IPS DF 4.7 (cell line): ENCODE results near the gene SH2D2A.

Source experiments
- DNase-seq: peaks from one replicate; pipeline ENCODE4 v3.0.0-alpha.2; 2013; ENCODE audit warnings: low spot score; ENCODE audit errors: extremely low read depth

The SH2D2A gene

DNA sequence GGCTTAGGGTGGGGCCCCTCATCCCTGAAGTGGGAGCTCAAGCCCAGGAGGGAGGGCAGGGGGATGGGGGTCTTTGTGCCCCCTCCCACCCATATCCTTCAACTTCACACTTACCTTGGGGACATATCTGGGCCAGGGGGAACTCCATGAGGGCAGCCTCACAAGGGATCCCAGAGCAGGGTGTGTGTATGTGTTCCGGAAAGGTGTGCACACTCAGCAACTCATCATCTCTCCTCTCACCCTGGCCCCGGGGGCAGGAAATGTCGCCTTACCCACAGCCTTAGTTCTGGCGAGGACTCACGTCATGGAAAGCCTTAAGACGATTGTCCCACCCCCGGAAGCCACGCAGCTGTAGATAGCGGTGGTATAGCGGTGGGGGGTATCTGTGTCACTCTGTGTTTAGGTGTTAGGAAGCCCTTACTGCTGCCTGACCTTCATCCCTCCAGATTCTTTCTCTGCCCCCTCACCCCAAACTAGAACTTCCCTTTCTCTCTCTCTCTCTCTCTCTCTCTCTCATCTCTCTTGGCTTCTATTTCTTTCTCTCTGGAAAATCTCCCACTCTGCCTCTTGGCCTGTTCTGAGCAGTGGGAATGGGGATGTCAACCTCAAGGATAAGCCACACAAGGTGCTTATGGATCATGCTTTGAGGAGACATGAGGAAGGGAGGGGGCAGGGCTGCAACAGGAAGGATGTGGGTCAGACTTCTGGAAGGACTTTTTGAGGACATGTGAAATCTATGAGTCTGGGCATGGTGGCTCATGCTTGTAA is at the start of gene SH2D2A:
SH2D2A (minus strand) TSS at position 288 of the 768 bp plus-strand sequence; CDS start at position 148, 140 bp downstream.
- DNase-seq, result no peak

DNA sequence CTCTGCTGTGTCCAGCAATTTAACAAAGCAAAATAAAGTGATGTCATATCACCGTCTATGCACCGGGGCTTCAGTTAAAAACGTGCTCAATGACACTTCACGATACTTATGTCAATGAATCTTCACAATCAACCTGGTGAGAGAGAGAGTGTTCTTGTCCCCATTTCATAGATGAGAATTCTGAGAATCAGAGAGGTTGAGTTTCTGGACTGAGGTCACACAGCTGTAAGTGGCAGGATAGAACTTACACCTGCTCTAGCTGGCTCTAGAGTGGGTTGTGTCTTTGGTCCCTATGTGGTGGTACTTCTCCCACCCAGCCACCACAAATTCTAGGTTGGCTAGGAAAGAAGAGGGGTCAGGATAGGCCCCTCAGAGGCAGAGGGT is 49.2 kb upstream of the SH2D2A start:
- DNase-seq, result no peak

DNA sequence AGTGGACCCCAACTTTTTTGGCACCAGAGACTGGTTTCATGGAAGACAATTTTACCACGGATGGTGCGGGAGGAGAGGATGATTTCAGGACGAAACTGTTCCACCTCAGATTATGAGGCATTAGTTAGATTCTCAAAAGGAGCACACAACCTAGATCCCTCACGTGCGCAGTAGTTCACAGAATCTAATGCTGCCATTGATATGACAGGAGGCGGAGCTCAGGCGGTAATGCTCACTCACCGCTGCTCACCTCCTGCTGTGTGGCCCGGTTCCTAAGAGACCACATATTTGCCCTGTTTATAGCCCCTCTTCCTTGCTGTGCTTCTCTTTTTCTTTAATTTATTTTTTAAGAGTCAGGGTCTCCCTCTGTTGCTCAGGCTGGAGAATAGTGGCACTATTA is 48.6 kb upstream of the SH2D2A start:
- no peak for DNase-seq

- DNase-seq, result no peak
Observed at GRCh38 chr1:156864796-156865195, 48.1 kb upstream of the SH2D2A start.

DNA sequence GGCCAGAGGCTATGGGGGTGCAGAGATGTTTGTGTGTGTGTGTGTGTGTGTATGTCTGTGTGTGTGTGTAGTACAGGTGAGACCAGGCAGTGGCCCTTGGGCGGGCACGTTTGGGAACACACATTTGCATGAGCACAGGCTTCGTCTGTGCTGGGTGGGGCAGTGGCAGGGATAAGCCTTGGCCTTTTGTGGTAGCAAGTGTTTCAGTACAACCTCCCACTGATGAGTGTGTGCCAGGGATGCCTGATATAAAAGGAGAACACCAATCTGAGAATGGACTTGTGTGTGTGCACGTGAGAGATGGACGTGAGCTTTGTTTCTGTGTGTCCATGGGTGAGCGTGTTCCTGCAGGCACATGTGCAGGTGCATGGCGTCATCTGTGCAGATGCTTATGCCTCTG is 47.0 kb upstream of the SH2D2A start:
- no peak for DNase-seq

DNA sequence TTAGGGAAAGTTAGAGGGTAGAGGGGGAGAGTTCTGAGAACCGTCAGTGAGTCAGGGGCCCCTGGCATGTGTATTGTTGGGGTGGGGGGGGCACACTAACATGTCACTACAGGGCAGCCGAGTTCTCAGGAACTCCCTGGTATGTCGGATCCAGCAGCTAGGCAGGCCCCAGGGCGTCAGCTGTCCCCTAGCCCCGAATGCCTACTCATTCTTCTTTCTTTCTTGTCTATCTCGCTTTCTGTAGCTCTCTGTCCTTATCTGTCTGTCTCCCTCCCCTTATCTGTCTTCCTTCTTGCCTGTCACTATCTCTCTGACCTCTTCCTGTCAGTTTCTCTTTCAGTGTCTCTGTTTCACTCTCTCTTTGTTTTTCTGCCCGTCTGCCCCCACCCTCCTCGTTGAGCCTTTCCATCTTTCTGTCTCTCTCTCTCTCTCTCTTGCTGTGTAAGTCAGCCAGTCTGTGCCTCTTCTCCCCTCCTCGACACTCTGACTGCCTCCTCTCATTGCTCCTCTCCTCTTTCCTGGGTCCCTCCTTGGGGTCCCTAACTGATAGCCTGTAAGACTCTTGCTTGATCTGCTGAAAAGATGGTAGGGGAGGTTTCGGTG is 46.5 kb upstream of the SH2D2A start:
- DNase-seq, result no peak

DNA sequence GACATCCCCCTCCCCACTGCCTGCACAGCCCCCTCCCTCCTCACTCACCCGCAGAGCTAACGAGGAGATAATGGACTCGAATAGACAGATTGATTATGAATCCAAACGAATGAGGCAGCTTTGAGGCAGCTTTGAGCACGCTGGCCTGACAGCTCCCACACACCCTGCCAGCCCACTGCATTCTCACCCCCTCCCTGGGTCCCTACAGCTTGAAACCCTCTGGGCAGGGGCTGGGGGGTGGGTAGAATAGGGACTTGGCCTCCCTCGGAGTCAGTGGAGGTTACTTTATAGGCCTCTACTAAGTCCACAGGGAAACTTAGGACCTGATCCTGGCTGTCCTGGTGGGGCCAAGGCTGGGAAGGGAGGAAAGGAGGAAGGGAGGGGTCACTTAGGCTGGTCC is 45.9 kb upstream of the SH2D2A start:
- DNase-seq, result no peak

DNA sequence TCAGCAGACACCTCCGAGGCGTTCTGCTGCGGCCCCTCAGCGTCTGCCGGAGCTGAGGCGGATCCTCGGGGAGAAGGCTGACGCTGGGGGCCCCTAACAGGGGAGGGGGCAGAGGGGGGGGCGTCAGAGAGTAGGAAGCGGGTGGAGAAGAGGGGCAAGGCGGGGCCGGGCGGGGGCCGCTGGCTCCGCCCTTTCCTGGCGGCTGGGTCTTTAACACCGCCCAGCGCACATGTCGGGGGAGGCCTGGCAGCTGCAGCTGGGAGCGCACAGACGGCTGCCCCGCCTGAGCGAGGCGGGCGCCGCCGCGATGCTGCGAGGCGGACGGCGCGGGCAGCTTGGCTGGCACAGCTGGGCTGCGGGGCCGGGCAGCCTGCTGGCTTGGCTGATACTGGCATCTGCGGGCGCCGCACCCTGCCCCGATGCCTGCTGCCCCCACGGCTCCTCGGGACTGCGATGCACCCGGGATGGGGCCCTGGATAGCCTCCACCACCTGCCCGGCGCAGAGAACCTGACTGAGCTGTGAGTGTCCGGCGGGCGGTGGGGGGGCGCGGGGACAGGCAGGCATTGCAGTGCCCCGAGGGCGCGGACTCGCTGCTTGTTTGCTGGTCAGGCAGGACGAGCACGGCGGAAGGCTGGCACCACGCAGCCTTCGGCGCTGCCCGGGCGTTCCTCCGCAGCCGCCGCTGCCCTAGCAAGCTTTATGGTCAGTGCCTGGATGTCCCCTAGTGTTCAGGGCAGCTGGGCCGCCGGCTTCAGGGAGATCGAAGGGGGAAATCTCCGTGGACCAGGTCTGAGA is 44.2 kb upstream of the SH2D2A start, which contains the start of gene NTRK1:
NTRK1 (plus strand) TSS at position 238 of the 796 bp plus-strand sequence; CDS start at position 308, 70 bp downstream.
- DNase-seq, result no peak

DNA sequence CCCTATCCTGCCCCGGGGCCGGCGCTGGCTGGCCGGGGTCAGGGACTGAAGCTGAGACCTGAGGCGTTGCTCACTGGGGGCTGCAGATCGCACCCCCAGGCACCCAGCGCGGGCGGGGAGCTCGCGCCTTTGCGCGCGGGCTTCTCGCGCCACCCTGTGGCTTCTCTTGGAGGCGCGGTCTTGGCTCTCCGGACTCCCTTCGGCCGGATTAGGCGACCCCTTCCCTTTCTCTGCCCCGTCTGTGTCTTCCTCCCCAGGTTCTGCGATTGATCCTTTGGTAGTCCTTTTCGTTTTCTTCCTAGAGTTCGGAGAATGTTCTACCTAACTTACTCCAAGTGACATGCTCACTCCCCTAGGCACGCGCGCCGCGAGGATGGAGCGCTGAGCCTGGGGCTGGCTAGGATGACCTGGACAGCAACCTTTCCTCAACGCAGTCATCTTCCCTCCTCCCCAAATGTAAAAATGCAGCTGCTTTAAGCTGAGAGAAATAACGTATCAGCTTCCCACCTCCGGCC is 43.5 kb upstream of the SH2D2A start:
- DNase-seq, result no peak

DNA sequence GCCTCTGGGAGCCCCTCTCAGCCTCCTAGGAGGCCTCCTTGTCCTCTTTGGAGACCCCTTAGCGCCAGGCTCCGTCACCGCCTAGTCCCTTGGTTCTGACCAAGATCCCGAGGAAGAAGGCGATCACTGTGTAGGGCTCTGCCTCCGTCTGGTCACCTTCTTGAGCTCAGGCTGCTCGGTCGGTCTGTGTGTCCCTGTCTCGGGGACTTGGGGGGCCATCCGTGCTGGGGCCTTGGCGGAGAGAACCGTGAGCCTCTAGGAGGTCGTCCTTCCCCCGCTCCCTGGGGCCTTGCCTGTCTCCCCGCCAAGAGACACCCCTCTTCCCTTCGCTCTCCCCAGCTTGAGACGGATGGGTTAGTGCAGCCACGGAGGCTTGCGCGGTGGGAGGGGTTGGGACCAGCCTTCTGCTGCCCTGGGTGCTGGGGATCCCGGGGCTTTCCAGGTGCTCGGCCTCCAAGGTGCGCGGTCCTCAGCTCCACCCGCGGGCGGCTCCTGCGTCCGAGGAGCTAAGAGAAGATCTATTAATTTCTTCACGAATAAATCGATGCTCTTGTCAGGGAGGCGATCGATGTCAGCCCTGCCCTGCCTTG is 43.0 kb upstream of the SH2D2A start:
- no peak for DNase-seq

DNA sequence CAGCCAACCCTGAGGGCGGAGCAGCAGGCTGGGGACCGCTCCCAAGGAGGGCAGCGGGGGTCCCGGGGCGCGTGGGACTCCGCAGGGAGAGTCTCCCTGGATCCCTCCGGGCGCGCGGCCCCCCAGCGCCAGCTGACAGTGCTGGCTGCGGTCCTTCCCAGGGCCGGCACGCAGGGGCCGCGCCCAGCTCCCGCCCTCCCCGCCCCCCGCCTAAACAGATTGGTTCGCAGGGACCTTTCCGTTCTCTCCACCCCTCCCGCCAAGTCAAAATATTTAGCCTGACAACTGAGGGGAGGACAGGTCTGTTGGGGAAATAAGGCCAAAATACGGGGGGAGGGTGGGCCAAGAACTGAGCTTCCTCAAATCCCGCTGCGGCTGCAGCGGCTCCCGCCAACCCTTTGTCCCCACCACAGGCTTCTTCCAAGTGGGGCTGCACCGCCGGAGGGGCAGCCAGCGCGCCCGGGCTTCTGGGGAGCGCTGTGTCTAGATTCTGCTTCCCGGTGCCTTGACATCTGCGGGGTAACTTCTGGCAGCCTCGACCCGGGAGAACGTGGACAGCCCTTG is 42.4 kb upstream of the SH2D2A start, which contains the start of gene INSRR:
INSRR (minus strand) TSS at position 159 of the 564 bp plus-strand sequence. CDS start 496 bp downstream, outside the sequence.
- no peak for DNase-seq

GRCh38 chr1:156858555-156858956 is 41.9 kb upstream of the SH2D2A start:
- DNase-seq, result no peak

DNA sequence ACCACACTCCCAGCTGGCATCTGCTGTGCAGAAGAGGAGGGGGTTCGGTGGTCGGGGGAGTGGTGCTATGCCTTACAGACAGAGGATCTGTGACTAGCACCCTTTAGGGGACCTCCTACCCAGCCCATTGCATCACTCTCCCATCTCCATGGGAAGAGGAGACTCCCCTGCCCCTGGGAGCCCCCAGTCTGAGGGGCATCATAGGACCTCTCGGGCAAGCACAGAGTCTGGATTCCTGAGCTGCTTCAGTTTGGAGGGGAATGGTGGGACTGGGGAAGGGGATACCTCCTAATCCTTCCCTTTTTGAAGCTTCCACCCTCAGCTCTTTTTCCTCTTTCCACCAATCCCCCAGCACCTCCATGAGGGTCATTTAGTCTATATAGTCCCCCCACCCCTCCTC is 40.9 kb upstream of the SH2D2A start:
- DNase-seq, result no peak

- no peak for DNase-seq
Observed at GRCh38 chr1:156856282-156856785, 39.7 kb upstream of the SH2D2A start.

- DNase-seq, result no peak
Observed at GRCh38 chr1:156854634-156855033, 38.0 kb upstream of the SH2D2A start.

- DNase-seq, result no peak
Observed at GRCh38 chr1:156853761-156854160, 37.1 kb upstream of the SH2D2A start.

GRCh38 chr1:156852418-156852874 is 35.8 kb upstream of the SH2D2A start:
- no peak for DNase-seq

- no peak for DNase-seq
Observed at GRCh38 chr1:156851779-156852417, 35.2 kb upstream of the SH2D2A start.

DNA sequence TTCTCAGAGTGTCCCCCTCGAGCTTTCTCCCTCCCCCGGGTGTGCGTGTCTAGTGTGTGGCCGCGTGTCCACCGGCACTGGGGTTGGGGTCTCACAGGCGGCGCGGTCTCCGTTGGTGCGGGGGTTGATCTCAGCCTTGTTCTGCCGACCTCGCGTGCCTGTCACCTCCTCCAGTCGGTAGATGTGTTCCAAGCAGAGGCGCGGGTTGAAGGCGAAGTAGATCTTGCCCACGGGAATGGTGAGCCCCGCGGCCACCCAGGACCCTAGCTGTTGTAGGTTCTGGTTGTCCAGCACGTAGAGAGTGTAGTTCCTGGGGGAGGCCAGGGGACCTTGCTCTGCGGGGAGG is 32.5 kb upstream of the SH2D2A start:
- DNase-seq, result no peak

DNA sequence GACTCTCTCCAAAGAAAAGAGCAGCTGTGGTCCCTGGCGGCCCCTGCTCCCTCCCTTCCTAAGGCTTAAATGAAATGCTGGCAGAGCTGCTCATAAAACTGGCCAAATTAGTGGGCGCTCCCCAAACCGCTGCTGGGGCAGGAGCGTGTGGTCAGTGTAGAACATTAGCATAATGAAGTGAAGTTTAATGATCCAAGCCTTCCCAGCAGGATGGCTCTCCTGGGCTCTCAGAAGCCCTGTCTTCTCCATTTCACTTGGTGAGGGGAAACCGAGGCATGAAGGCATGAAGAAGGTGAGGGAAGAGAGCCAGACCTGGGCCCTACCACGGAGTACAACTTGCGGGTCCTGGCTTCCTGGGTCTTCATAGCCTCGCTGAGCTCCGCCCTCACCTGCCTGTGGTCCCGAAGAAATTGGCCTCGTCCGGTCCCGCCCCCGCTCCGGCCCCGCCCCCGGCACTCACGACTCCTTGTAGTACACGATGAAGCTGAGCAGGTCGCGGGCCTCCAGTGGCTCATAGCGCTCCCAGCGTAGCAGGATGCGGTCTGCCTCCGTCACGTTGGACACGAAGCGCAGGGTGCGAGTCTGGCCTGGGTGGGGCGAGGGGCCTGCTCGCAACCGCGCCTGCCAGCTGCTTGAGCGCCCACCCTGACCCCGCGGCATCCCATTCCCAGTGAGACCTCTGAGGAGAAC is 32.0 kb upstream of the SH2D2A start:
- DNase-seq, result no peak
